ENCODE data around the gene FOXD4L3.
"Not testable (repeated sequence)": the region's sequence is repeated elsewhere in the genome, so short reads cannot be mapped to it uniquely, and the experiment has no call there.

FOXD4L3 gene

DNA sequence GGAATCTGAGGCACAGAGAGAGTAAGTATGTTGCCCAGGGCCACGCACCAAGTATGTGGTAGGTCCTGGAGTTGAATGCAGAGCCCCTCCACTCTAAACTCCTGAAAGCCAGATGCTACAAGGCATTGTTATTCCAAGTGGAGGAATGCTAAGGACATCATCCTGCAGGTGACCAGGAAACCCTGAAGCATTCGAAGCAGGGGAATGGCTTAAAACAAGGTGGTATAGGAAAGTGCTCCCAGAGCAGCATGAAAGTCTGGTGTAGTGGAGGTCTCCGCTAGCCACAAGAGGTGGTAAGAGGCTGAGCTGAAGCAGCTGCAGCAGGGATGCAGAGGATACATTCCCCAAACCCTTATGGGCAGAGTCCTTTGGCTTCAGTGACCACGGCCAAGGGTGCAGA lies 26.4 kb downstream of the FOXD4L3 start:
- H3K36me3 ChIP-seq (ENCODE audit: control insufficient read depth, insufficient read depth, low read length); H3K27me3 ChIP-seq (ENCODE audit: control insufficient read depth, insufficient read depth, low read length): not testable (repeated sequence)

GRCh38 chr9:68330531-68331173 lies 28.0 kb downstream of the FOXD4L3 start:
- H3K4me1 ChIP-seq (ENCODE audit: control insufficient read depth, insufficient read depth, low read length); H3K9ac ChIP-seq (ENCODE audit: low read length); H3K27me3 ChIP-seq (ENCODE audit: control insufficient read depth, insufficient read depth, low read length); H3K4me3 ChIP-seq (ENCODE audit: low read length); H3K9me3 ChIP-seq (ENCODE audit: control insufficient read depth, low read length); H3K36me3 ChIP-seq (ENCODE audit: control insufficient read depth, insufficient read depth, low read length): not testable (repeated sequence)

More for the DNA sequence above, 26.4 kb downstream of the FOXD4L3 start:
- H3K9me3 ChIP-seq (ENCODE audit: control insufficient read depth, low read length); H3K4me3 ChIP-seq (ENCODE audit: low read length); H3K9ac ChIP-seq (ENCODE audit: low read length); H3K4me1 ChIP-seq (ENCODE audit: control insufficient read depth, insufficient read depth, low read length): not testable (repeated sequence)

DNA sequence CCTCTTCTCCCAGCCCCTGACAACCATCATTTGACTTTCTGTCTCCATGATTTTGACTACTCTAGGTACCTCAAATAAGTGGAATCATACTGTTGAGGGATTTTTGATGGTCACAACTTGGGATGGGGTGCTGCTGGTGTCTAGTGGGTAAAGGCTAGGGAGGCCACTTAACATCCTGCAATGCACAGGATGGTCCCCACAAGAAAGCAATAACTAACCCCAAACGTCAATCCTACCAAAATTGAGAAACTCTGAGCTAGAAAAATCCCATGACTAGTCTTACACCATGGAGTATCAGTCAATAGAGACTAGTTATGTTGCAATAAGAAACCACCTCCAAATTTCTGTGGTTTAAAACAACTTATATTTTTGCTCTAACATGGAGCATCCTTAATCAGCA lies 29.5 kb downstream of the FOXD4L3 start:
- H3K27me3 ChIP-seq (ENCODE audit: control insufficient read depth, insufficient read depth, low read length); H3K4me1 ChIP-seq (ENCODE audit: control insufficient read depth, insufficient read depth, low read length); H3K36me3 ChIP-seq (ENCODE audit: control insufficient read depth, insufficient read depth, low read length); H3K9ac ChIP-seq (ENCODE audit: low read length); H3K4me3 ChIP-seq (ENCODE audit: low read length); H3K9me3 ChIP-seq (ENCODE audit: control insufficient read depth, low read length): not testable (repeated sequence)

DNA sequence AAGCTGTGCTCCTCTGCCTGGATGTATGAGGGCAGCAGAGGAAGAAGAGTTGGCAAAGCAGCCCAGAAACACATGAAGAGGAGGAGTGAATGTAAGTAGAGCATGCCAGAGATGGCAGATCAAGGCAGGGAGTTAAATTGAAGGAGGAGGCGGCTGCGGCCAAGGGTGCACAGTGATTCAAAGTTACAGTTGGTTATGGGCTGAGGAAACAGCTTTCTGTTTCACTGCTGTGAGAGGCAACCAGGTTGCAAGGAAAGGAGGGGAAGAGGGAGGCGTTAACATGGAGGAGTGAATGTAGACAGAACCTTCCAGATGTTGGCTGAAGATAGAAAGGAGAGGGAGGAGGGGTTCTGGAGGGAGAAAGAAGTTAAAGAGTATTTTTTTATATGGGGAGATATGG lies 33.3 kb downstream of the FOXD4L3 start:
- H3K9me3 ChIP-seq (ENCODE audit: control insufficient read depth, low read length); H3K4me1 ChIP-seq (ENCODE audit: control insufficient read depth, insufficient read depth, low read length); H3K27me3 ChIP-seq (ENCODE audit: control insufficient read depth, insufficient read depth, low read length); H3K36me3 ChIP-seq (ENCODE audit: control insufficient read depth, insufficient read depth, low read length); H3K9ac ChIP-seq (ENCODE audit: low read length); H3K4me3 ChIP-seq (ENCODE audit: low read length): not testable (repeated sequence)

- H3K27me3 ChIP-seq (ENCODE audit: control insufficient read depth, insufficient read depth, low read length); H3K9ac ChIP-seq (ENCODE audit: low read length); H3K9me3 ChIP-seq (ENCODE audit: control insufficient read depth, low read length); H3K36me3 ChIP-seq (ENCODE audit: control insufficient read depth, insufficient read depth, low read length); H3K4me1 ChIP-seq (ENCODE audit: control insufficient read depth, insufficient read depth, low read length); H3K4me3 ChIP-seq (ENCODE audit: low read length): not testable (repeated sequence)
Measured at GRCh38 chr9:68336639-68337339, 34.1 kb downstream of the FOXD4L3 start.

DNA sequence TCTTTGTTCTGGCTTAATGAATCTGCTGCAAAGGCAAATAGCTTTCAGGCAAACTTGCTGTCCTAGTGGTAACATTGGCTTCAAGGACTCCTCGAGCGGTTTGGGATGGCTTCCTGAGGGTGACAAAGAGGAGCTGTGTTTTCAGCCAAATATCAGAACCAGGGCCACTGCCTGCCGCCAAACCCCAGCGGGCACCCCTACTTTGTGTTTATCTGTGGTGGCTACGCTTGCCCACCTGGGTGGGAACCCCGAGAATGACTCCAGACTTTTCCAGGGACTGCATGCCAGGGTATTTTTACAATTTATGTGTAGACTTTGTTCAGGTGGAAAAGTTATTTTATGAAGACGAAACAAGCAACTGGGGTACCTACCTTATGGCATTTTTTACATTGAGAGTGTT lies 35.3 kb downstream of the FOXD4L3 start:
- not testable (repeated sequence) for H3K36me3 ChIP-seq (ENCODE audit: control insufficient read depth, insufficient read depth, low read length); H3K9ac ChIP-seq (ENCODE audit: low read length); H3K4me3 ChIP-seq (ENCODE audit: low read length); H3K27me3 ChIP-seq (ENCODE audit: control insufficient read depth, insufficient read depth, low read length); H3K9me3 ChIP-seq (ENCODE audit: control insufficient read depth, low read length); H3K4me1 ChIP-seq (ENCODE audit: control insufficient read depth, insufficient read depth, low read length)

- H3K4me3 ChIP-seq (ENCODE audit: low read length); H3K4me1 ChIP-seq (ENCODE audit: control insufficient read depth, insufficient read depth, low read length); H3K9me3 ChIP-seq (ENCODE audit: control insufficient read depth, low read length); H3K27me3 ChIP-seq (ENCODE audit: control insufficient read depth, insufficient read depth, low read length); H3K9ac ChIP-seq (ENCODE audit: low read length); H3K36me3 ChIP-seq (ENCODE audit: control insufficient read depth, insufficient read depth, low read length): not testable (repeated sequence)
Measured at GRCh38 chr9:68342265-68343025, 39.8 kb downstream of the FOXD4L3 start.

- not testable (repeated sequence) for H3K36me3 ChIP-seq (ENCODE audit: control insufficient read depth, insufficient read depth, low read length); H3K9me3 ChIP-seq (ENCODE audit: control insufficient read depth, low read length); H3K4me1 ChIP-seq (ENCODE audit: control insufficient read depth, insufficient read depth, low read length); H3K27me3 ChIP-seq (ENCODE audit: control insufficient read depth, insufficient read depth, low read length); H3K9ac ChIP-seq (ENCODE audit: low read length); H3K4me3 ChIP-seq (ENCODE audit: low read length)
Measured at GRCh38 chr9:68343242-68343641, 40.6 kb downstream of the FOXD4L3 start.

DNA sequence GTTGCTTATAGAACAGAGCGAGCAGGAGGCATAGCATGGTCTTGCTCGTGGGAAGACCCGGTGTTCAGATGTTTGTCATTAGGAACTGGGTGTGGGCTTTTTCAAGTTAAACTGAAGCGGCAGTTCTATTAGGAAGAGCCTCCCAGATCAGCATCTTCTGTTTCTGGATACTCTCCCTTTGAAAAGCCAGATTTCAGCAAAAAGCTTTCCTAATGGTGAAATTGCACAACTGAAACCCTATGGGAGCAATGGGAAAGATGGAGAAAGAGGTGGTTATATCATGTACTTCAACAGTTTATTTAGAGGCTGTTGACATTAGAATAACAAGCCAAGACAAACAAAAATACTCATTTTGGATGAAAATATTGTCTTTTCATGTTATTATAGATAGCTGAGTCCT lies 41.3 kb downstream of the FOXD4L3 start:
- H3K4me1 ChIP-seq (ENCODE audit: control insufficient read depth, insufficient read depth, low read length); H3K27me3 ChIP-seq (ENCODE audit: control insufficient read depth, insufficient read depth, low read length); H3K36me3 ChIP-seq (ENCODE audit: control insufficient read depth, insufficient read depth, low read length); H3K9me3 ChIP-seq (ENCODE audit: control insufficient read depth, low read length); H3K4me3 ChIP-seq (ENCODE audit: low read length); H3K9ac ChIP-seq (ENCODE audit: low read length): not testable (repeated sequence)

DNA sequence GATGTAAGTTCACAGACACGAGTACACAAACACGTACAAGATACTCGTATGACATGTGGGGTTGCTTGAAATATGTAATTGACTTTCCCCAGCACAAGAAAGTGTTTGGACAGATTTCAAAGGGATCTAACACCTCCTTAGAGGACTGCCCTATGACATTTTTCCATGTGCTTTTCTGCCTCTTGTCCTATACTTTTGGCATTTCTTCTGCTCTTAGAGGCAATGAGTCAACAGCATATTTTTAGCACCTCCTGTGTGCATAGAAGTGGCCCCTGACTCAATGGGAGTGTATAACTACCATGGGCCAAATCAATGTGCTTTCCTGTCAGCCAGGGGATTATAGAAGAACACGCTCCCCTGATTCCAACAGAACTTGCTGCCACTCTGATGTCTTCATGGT lies 49.0 kb downstream of the FOXD4L3 start:
- H3K9ac ChIP-seq (ENCODE audit: low read length); H3K36me3 ChIP-seq (ENCODE audit: control insufficient read depth, insufficient read depth, low read length): not testable (repeated sequence)

More for the DNA sequence above, 49.0 kb downstream of the FOXD4L3 start:
- not testable (repeated sequence) for H3K9me3 ChIP-seq (ENCODE audit: control insufficient read depth, low read length); H3K4me3 ChIP-seq (ENCODE audit: low read length); H3K4me1 ChIP-seq (ENCODE audit: control insufficient read depth, insufficient read depth, low read length); H3K27me3 ChIP-seq (ENCODE audit: control insufficient read depth, insufficient read depth, low read length)
